Chondrocyte (in vitro differentiated cells): ENCODE results near the gene MAP2K4. TPM values are rescaled to one million over a fixed set of nuclear protein-coding genes. Genes with fewer than 3 reads are reported as not detected.

Experiments used
- DNase-seq: peaks from one replicate; pipeline ENCODE4 v3.0.0; 2021; ENCODE audit warnings: mixed read lengths, low spot score
- H3K27ac Mint-ChIP-seq: one replicate; pipeline ENCODE4 v1.8.0; 2021; ENCODE audit warnings: mild to moderate bottlenecking, moderate library complexity, mixed read lengths; ENCODE audit not compliant: unreplicated experiment
- H3K27me3 Mint-ChIP-seq: 2 replicates; pipeline ENCODE4 v1.8.0; 2021; ENCODE audit warnings: low read depth, mixed read lengths
- H3K36me3 Mint-ChIP-seq: 2 replicates; pipeline ENCODE4 v1.8.0; 2021; ENCODE audit warnings: low read depth, mixed read lengths
- H3K4me1 Mint-ChIP-seq: 2 replicates; pipeline ENCODE4 v1.8.0; 2021; ENCODE audit warnings: low read depth, mild to moderate bottlenecking, mixed read lengths
- H3K4me3 Mint-ChIP-seq: one replicate; pipeline ENCODE4 v1.8.0; 2021; ENCODE audit warnings: mild to moderate bottlenecking, moderate library complexity, mixed read lengths; ENCODE audit not compliant: unreplicated experiment
- H3K9me3 Mint-ChIP-seq: 2 replicates; pipeline ENCODE4 v1.8.0; 2021; ENCODE audit warnings: low read depth, mixed read lengths
- CTCF ChIP-seq: fragments of 200-600 bp; sonication (generic); IDR thresholded peaks from 2 replicates; pipeline ENCODE4 v1.5.0; 2021; ENCODE audit warnings: antibody characterized with exemption, mild to moderate bottlenecking, moderate library complexity
- total RNA-seq: library from RNA; stranded (reverse); gene quantifications from 3 replicates; pipeline ENCODE4 v1.2.1, GENCODE V29; 2021

The MAP2K4 gene
- total RNA-seq, 1 donor from 2014 or later: 26.0 TPM

- H3K36me3 Mint-ChIP-seq: no peaks in the 10 kb centered on the region
- H3K9me3 Mint-ChIP-seq: no peaks in the 10 kb centered on the region
- DNase-seq: no peak
- no peaks in the 10 kb centered on the region for H3K27me3 Mint-ChIP-seq
- peak overlapping the region; percentile 61 for H3K27ac Mint-ChIP-seq
- H3K4me1 Mint-ChIP-seq: peaks cover 34% of the 10 kb centered on the region
- H3K4me3 Mint-ChIP-seq: no peak overlapping the region
- TF ChIP-seq CTCF: no peak
Observed at GRCh38 chr17:12022310-12022709, 1.6 kb downstream of the MAP2K4 start.

- Mint-ChIP-seq H3K4me3 (no peak overlapping the region), H3K9me3 (no peaks in the 10 kb centered on the region), H3K27me3 (no peaks in the 10 kb centered on the region), H3K36me3 (no peaks in the 10 kb centered on the region), H3K4me1 (peaks cover 37% of the 10 kb centered on the region), H3K27ac (no peak overlapping the region)
- TF ChIP-seq CTCF: no peak
- DNase-seq: no peak
Observed at GRCh38 chr17:12024327-12024726, 3.6 kb downstream of the MAP2K4 start.

- H3K4me3 Mint-ChIP-seq: no peak overlapping the region
- TF ChIP-seq CTCF: no peak
- H3K27me3 Mint-ChIP-seq: no peaks in the 10 kb centered on the region
- H3K9me3 Mint-ChIP-seq: no peaks in the 10 kb centered on the region
- H3K27ac Mint-ChIP-seq: no peak overlapping the region
- DNase-seq: no peak
- peaks cover 31% of the 10 kb centered on the region for H3K4me1 Mint-ChIP-seq
- H3K36me3 Mint-ChIP-seq: no peaks in the 10 kb centered on the region
Observed at GRCh38 chr17:12027658-12028057, 7.0 kb downstream of the MAP2K4 start.

- no peaks in the 10 kb centered on the region for H3K36me3 Mint-ChIP-seq
- H3K27ac Mint-ChIP-seq: no peak overlapping the region
- H3K4me3 Mint-ChIP-seq: no peak overlapping the region
- H3K9me3 Mint-ChIP-seq: no peaks in the 10 kb centered on the region
- DNase-seq: no peak
- H3K27me3 Mint-ChIP-seq: no peaks in the 10 kb centered on the region
- peaks cover 23% of the 10 kb centered on the region for H3K4me1 Mint-ChIP-seq
- TF ChIP-seq CTCF: no peak
Observed at GRCh38 chr17:12028611-12029010, 7.9 kb downstream of the MAP2K4 start.

GRCh38 chr17:12034538-12034937 is 13.9 kb downstream of the MAP2K4 start:
- no peaks in the 10 kb centered on the region for H3K9me3 Mint-ChIP-seq
- H3K4me3 Mint-ChIP-seq: no peak overlapping the region
- TF ChIP-seq CTCF: no peak
- H3K27ac Mint-ChIP-seq: no peak overlapping the region
- no peak for DNase-seq
- H3K27me3 Mint-ChIP-seq: no peaks in the 10 kb centered on the region
- H3K4me1 Mint-ChIP-seq: peaks cover 13% of the 10 kb centered on the region
- H3K36me3 Mint-ChIP-seq: no peaks in the 10 kb centered on the region
